SKM-1 (cell line): ENCODE results near the gene SBDS.

Experiments
- DNase-seq: peaks from one replicate; lab custom pipeline; 2025; ENCODE audit not compliant: unreplicated experiment; lab: John Stamatoyannopoulos, UW

The SBDS gene

GRCh38 chr7:66948480-66949109, 46.8 kb downstream of the SBDS start:
- no peak for DNase-seq

- no peak for DNase-seq
Observed at GRCh38 chr7:66946545-66946944, 48.8 kb downstream of the SBDS start.

GRCh38 chr7:66939325-66939724, 56.1 kb downstream of the SBDS start:
- DNase-seq = no peak

- DNase-seq = no peak
Observed at GRCh38 chr7:66937940-66938339, 57.4 kb downstream of the SBDS start.
